ENCODE data around the gene USP5. TPM values are rescaled to one million over a fixed set of nuclear protein-coding genes. Genes with fewer than 3 reads are reported as not detected.

USP5 gene
- total RNA-seq, 1 donor from 2014 or later, result 60.9 TPM

GRCh38 chr12:6902448-6902847 lies 50.5 kb downstream of the USP5 start:
- peak overlapping the region; percentile 12 for H3K27ac Mint-ChIP-seq
- H3K4me2 ChIP-seq, result no peak overlapping the region
- peaks cover 20% of the 10 kb centered on the region for H3F3A ChIP-seq (ENCODE audit: low read depth)
- H2AFZ ChIP-seq (replicated peaks), result no peak overlapping the region
- peaks cover 1% of the 10 kb centered on the region for H3K36me3 Mint-ChIP-seq
- peaks cover 6% of the 10 kb centered on the region for H3K27me3 Mint-ChIP-seq (ENCODE audit: insufficient read depth, low read depth)
- peak overlapping the region; percentile 36 for H3K4me3 Mint-ChIP-seq
- TF ChIP-seq EZH2phosphoT487 (IDR thresholded peaks at IDR 0.05), result no peak
- no peak overlapping the region for H3K9ac ChIP-seq
- peaks cover 28% of the 10 kb centered on the region for H3K4me1 ChIP-seq
- H3K36me3 ChIP-seq, result no peaks in the 10 kb centered on the region
- no peaks in the 10 kb centered on the region for H3K27me3 ChIP-seq
- H3K9me3 Mint-ChIP-seq, result peaks cover 3% of the 10 kb centered on the region
- peaks cover 22% of the 10 kb centered on the region for H3K4me1 Mint-ChIP-seq
- no peak for DNase-seq (ENCODE audit: low spot score)
- no peaks in the 10 kb centered on the region for H3K9me3 ChIP-seq (ENCODE audit: low read depth)
- H4K20me1 ChIP-seq (ENCODE audit: low read depth), result no peaks in the 10 kb centered on the region
- no peak overlapping the region for H3K27ac ChIP-seq
- no peaks in the 10 kb centered on the region for H3K79me2 ChIP-seq (ENCODE audit: low read depth)
- H3K4me3 ChIP-seq, result no peak overlapping the region

- no peak for DNase-seq (ENCODE audit: low spot score)
- no peak overlapping the region for H2AFZ ChIP-seq (replicated peaks)
- H3K4me3 Mint-ChIP-seq, result no peak overlapping the region
- H3K79me2 ChIP-seq (ENCODE audit: low read depth), result no peaks in the 10 kb centered on the region
- H4K20me1 ChIP-seq (ENCODE audit: low read depth), result no peaks in the 10 kb centered on the region
- H3K4me1 Mint-ChIP-seq, result peaks cover 22% of the 10 kb centered on the region
- no peak overlapping the region for H3K4me3 ChIP-seq
- peak overlapping the region; percentile 77 for H3K4me2 ChIP-seq
- peaks cover 3% of the 10 kb centered on the region for H3K9me3 Mint-ChIP-seq
- H3K27me3 Mint-ChIP-seq (ENCODE audit: insufficient read depth, low read depth), result peaks cover 6% of the 10 kb centered on the region
- no peak for TF ChIP-seq CTCF (IDR thresholded peaks at IDR 0.05)
- TF ChIP-seq EZH2 (IDR thresholded peaks at IDR 0.05), result no peak
- no peak for TF ChIP-seq EZH2phosphoT487 (IDR thresholded peaks at IDR 0.05)
- H3K27ac ChIP-seq, result no peak overlapping the region
- H3F3A ChIP-seq (ENCODE audit: low read depth), result peaks cover 22% of the 10 kb centered on the region
- H3K4me1 ChIP-seq, result peaks cover 28% of the 10 kb centered on the region
- no peak overlapping the region for H3K9ac ChIP-seq
- H3K36me3 Mint-ChIP-seq, result peaks cover 5% of the 10 kb centered on the region
- H3K9me3 ChIP-seq (ENCODE audit: low read depth), result no peaks in the 10 kb centered on the region
- no peaks in the 10 kb centered on the region for H3K27me3 ChIP-seq
- peak overlapping the region; percentile 50 for H3K27ac Mint-ChIP-seq
- H3K36me3 ChIP-seq, result no peaks in the 10 kb centered on the region
These were observed 51.8 kb downstream of the USP5 start for GRCh38 chr12:6903722-6904121.

GRCh38 chr12:6904280-6905276 lies 52.6 kb downstream of the USP5 start, which contains the start of gene LRRC23:
LRRC23 (plus strand) TSS chr12:6904822; CDS start chr12:6905634, 812 bp downstream.
- Histone ChIP-seq H3K4me1 (peaks cover 28% of the 10 kb centered on the region), H3K9me3 (ENCODE audit: low read depth) (no peaks in the 10 kb centered on the region), H3K36me3 (no peaks in the 10 kb centered on the region), H2AFZ (replicated peaks) (peak within 1 kb of the TSS; percentile 97), H3K4me3 (peak within 1 kb of the TSS; percentile 59), H4K20me1 (ENCODE audit: low read depth) (no peaks in the 10 kb centered on the region), H3K79me2 (ENCODE audit: low read depth) (no peaks in the 10 kb centered on the region), H3K27ac (no peak within 1 kb of the TSS), H3K4me2 (peak within 1 kb of the TSS; percentile 87), H3F3A (ENCODE audit: low read depth) (peaks cover 27% of the 10 kb centered on the region), H3K9ac (no peak within 1 kb of the TSS), H3K27me3 (no peaks in the 10 kb centered on the region)
- H3K9me3 Mint-ChIP-seq, result peaks cover 3% of the 10 kb centered on the region
- peak within 1 kb of the TSS; percentile 50 for H3K27ac Mint-ChIP-seq
- peaks cover 5% of the 10 kb centered on the region for H3K36me3 Mint-ChIP-seq
- TF ChIP-seq EZH2phosphoT487 (IDR thresholded peaks at IDR 0.05) (no peak), CTCF (IDR thresholded peaks at IDR 0.05) (no peak), EZH2 (IDR thresholded peaks at IDR 0.05) (no peak)
- H3K27me3 Mint-ChIP-seq (ENCODE audit: insufficient read depth, low read depth), result peaks cover 6% of the 10 kb centered on the region
- peaks cover 19% of the 10 kb centered on the region for H3K4me1 Mint-ChIP-seq
- no peak within 1 kb of the TSS for H3K4me3 Mint-ChIP-seq
- DNase-seq (ENCODE audit: low spot score), result peak; percentile 99

Data from neural progenitor cell (in vitro differentiated cells).